Measurements from ENCODE around the gene PHYHD1. TPM values are rescaled to one million over a fixed set of nuclear protein-coding genes. Genes with fewer than 3 reads are reported as not detected.

Gene PHYHD1
- total RNA-seq, 1 donor from 2014 or later = 46.1 TPM

- TF ChIP-seq, protein P1, sequence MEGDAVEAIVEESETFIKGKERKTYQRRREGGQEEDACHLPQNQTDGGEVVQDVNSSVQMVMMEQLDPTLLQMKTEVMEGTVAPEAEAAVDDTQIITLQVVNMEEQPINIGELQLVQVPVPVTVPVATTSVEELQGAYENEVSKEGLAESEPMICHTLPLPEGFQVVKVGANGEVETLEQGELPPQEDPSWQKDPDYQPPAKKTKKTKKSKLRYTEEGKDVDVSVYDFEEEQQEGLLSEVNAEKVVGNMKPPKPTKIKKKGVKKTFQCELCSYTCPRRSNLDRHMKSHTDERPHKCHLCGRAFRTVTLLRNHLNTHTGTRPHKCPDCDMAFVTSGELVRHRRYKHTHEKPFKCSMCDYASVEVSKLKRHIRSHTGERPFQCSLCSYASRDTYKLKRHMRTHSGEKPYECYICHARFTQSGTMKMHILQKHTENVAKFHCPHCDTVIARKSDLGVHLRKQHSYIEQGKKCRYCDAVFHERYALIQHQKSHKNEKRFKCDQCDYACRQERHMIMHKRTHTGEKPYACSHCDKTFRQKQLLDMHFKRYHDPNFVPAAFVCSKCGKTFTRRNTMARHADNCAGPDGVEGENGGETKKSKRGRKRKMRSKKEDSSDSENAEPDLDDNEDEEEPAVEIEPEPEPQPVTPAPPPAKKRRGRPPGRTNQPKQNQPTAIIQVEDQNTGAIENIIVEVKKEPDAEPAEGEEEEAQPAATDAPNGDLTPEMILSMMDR (IDR thresholded peaks at IDR 0.05) = peak; percentile 89 to 93 (median 92)
- Histone ChIP-seq H3K27ac (no peak overlapping the region), H3K27me3 (no peaks in the 10 kb centered on the region), H3K4me1 (peaks cover 3 to 14% of the 10 kb centered on the region in 2 donors), H3K9me3 (no peaks in the 10 kb centered on the region), H3K36me3 (no peaks in the 10 kb centered on the region), H3K4me3 (no peak overlapping the region)
- intact Hi-C loops (cut with DNase I) = loop anchor here (1.0 kb wide), 2 partner anchors 65 to 76 kb away; no protein-coding TSS in a partner anchor
- no peak for DNase-seq (ENCODE audit: low spot score in 2 of 2)
These were observed 7.1 kb downstream of the PHYHD1 start for GRCh38 chr9:128927731-128928411.

GRCh38 chr9:128928624-128929023, 7.8 kb downstream of the PHYHD1 start:
- TF ChIP-seq, protein P1 (IDR thresholded peaks at IDR 0.05) = no peak
- H3K4me3 ChIP-seq = no peak overlapping the region
- peaks cover 0 to 7% of the 10 kb centered on the region in 2 donors for H3K4me1 ChIP-seq
- peaks cover 3% of the 10 kb centered on the region in 2 donors for H3K36me3 ChIP-seq
- H3K27me3 ChIP-seq = no peaks in the 10 kb centered on the region
- H3K27ac ChIP-seq = no peak overlapping the region
- intact Hi-C loops (cut with DNase I) = loop anchor here (1.0 kb wide), 2 partner anchors 65 to 76 kb away; no protein-coding TSS in a partner anchor
- no peak for DNase-seq (ENCODE audit: low spot score in 2 of 2)
- H3K9me3 ChIP-seq = no peaks in the 10 kb centered on the region

DNA sequence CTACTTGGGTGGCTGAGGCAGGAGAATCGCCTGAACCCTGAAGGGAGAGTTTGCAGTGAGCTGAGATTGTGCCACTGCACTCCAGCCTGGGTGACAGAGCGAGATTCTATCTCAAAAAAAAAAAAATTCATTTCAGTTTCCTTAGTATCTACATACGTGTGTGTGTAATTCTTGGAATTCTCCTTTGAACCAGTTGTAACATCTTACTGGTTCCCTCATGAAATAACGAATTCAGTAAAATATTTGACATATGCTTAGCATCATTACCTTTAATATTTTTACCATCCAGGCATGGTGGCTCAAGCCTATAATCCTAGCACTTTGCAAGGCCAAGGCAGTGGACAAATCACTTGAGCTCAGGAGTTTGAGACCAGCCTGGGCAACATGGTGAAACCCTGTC, 8.8 kb downstream of the PHYHD1 start:
- TF ChIP-seq, protein P1 (IDR thresholded peaks at IDR 0.05) = no peak
- no peaks in the 10 kb centered on the region for H3K9me3 ChIP-seq
- H3K27ac ChIP-seq = no peak overlapping the region
- H3K27me3 ChIP-seq = no peaks in the 10 kb centered on the region
- intact Hi-C loops (cut with DNase I) = no loop called here
- no peak for DNase-seq (ENCODE audit: low spot score in 2 of 2)
- H3K4me1 ChIP-seq = peaks cover 0 to 5% of the 10 kb centered on the region in 2 donors
- peaks cover 7 to 10% of the 10 kb centered on the region in 2 donors for H3K36me3 ChIP-seq
- H3K4me3 ChIP-seq = no peak overlapping the region

- Histone ChIP-seq H3K9me3 (no peaks in the 10 kb centered on the region), H3K27me3 (no peaks in the 10 kb centered on the region), H3K27ac (no peak overlapping the region), H3K4me3 (no peak overlapping the region), H3K4me1 (no peaks in the 10 kb centered on the region), H3K36me3 (peaks cover 10 to 12% of the 10 kb centered on the region in 2 donors)
- intact Hi-C loops (cut with DNase I) = no loop called here
- TF ChIP-seq, protein P1 (IDR thresholded peaks at IDR 0.05) = no peak
- peak in 1 of 2 donors; percentile 37 for DNase-seq (ENCODE audit: low spot score in 2 of 2)
These were observed 12.9 kb downstream of the PHYHD1 start for GRCh38 chr9:128933731-128934130.

DNA sequence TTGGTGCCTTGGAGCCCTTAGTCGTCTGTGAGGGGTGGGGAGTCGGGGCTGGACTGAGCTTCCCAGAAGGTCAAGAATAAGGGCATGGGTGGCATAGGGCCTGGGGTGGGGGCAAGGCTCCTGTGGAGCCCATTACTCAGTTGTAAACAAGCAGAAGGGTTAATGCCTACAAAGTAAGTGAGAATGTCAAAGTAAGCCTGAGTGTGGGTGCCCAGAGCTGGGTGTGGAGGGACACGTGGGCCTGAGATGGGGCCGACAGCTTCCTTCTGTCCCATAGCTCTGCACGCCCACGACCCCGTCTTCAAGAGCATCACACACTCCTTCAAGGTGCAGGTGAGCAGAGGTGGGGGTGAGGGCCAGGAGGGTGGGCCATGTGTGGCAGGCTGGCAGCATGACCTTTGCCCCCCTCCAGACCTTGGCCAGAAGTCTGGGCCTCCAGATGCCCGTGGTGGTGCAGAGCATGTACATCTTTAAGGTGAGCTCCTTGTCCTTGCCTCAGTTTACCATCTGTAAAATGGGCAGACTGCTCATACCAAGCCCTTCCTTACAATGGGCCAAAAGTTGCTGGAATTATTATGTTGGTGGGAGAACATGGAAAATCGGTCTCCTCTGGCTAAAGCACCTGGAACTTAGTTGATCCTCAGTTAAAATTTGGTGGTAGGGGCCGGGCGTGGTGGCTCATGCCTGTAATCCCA, 15.5 kb downstream of the PHYHD1 start:
- intact Hi-C loops (cut with DNase I) = no loop called here
- Histone ChIP-seq H3K36me3 (peaks cover 10 to 15% of the 10 kb centered on the region in 2 donors), H3K27me3 (no peaks in the 10 kb centered on the region), H3K27ac (no peak overlapping the region), H3K9me3 (no peaks in the 10 kb centered on the region), H3K4me3 (no peak overlapping the region), H3K4me1 (peaks cover 0 to 3% of the 10 kb centered on the region in 2 donors)
- DNase-seq (ENCODE audit: low spot score in 2 of 2) = peak in 1 of 2 donors; percentile 35
- TF ChIP-seq, protein P1 (IDR thresholded peaks at IDR 0.05) = no peak

Data from ascending aorta (tissue), 2 donors.